Stimulated activated CD8-positive, alpha-beta memory T cell treated with anti-CD3 and anti-CD28 coated beads, Interleukin-7, amount 100 ng/mL, for 48 hours (primary cell): ENCODE results near the gene STH.

Experiments used
- DNase-seq, 2 donors: peaks; one replicate each; pipeline ENCODE4 v3.0.0-alpha.2; 2020; ENCODE audit warnings: low read depth in 1 of 2; ENCODE audit errors: extremely low read depth in 1 of 2

STH gene

DNA sequence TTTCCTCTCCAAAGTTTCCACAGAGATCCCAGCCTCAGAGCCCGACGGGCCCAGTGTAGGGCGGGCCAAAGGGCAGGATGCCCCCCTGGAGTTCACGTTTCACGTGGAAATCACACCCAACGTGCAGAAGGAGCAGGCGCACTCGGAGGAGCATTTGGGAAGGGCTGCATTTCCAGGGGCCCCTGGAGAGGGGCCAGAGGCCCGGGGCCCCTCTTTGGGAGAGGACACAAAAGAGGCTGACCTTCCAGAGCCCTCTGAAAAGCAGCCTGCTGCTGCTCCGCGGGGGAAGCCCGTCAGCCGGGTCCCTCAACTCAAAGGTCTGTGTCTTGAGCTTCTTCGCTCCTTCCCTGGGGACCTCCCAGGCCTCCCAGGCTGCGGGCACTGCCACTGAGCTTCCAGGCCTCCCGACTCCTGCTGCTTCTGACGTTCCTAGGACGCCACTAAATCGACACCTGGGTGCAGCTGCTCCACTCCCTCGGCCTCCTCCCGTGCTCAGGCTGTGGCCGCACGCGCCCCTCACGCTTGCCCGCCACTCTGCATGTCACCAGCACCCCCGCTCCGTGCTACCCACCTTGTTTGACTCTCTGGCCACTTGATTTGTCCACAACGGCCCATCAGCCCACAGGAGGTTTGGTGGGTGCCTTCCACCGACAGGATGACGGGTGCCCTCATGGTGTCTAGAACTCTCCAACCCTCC lies 15.3 kb upstream of the STH start:
- DNase-seq: no peak

DNA sequence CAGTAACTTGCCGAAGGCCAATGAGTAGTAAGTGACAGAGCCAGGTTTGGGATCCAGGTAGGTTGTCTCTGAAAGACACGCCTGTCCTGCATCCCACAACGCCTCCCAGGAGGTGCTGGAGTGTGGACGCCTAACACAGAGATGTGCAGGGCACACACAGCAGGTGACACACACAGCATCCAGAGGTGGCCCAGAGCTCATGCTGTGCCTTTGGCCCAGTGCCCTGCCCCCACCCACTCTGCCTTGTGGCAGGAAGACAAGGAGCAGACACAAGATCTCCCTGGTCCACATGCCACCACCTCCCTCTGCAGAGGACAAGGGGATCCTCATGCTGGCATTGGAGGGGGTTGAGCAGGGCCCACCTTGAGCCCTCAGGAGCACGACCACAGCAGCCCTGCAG lies 14.7 kb upstream of the STH start:
- DNase-seq: no peak

DNA sequence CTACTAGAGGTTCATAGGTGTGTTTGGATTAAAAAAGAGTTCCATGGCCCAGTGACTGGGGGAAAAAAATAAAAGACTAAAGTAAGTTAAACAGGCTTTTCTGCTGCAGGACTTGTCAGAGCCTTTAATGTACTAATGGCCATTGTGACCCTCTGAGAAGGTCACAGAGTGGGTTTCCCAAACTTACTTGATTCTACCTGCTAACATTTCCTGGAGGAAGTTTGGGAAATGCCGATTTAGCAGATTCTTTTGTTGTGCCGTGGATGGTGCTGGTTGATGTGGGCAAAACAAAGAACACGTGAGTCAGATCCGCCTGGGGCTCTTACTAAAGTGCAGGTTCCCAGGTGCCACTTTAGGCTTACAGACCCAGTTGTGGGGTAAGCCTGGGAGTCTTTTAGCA lies 13.6 kb upstream of the STH start:
- no peak for DNase-seq

DNA sequence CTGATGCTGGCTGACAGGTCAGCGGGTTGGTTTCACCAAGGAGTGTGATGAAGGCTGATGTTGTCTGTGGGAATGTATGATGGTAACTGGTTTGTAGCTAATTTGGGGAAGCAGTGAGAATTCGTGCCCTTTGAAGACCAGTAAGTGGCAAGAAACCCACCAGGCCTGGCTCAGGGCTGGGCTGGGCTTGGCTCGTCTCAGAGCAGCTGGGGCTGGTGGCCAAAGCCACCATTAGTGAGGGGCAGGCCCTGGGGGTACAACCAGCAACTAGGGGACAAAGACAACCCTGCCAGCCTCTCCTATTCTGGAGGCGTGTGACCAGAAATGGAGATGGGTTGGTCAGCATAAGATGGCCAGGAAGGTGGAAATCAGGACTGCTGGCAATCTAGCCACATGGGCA lies 13.0 kb upstream of the STH start:
- DNase-seq: no peak

DNA sequence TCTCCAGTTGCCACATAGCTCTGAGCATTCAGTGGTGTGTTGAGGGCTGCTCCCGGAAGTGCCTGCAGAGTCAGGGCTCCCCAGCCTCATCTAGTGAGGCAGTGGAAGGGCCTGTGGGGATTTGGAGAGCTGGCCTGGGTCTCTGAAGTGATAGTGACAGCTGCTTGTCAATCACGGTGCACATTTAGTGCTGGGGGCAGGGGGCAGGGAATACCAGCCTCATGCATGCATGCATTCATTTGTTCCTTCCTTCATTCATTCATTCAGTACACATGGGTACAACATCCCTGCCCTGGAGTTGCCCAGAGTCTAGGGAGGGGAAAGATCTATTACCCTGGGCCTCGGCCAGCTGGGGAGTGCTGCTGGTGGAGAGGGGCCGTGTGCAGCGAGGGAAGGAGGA lies 11.3 kb upstream of the STH start:
- no peak for DNase-seq

DNA sequence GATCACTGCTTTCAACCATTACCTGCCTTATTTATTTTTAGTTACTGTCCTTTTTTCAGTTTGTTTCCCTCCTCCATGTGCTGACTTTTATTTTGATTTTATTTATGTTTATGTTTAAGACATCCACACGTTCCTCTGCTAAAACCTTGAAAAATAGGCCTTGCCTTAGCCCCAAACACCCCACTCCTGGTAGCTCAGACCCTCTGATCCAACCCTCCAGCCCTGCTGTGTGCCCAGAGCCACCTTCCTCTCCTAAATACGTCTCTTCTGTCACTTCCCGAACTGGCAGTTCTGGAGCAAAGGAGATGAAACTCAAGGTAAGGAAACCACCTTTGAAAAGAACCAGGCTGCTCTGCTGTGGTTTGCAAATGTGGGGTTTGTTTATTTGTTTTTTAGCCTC lies 9.3 kb upstream of the STH start:
- DNase-seq: no peak

DNA sequence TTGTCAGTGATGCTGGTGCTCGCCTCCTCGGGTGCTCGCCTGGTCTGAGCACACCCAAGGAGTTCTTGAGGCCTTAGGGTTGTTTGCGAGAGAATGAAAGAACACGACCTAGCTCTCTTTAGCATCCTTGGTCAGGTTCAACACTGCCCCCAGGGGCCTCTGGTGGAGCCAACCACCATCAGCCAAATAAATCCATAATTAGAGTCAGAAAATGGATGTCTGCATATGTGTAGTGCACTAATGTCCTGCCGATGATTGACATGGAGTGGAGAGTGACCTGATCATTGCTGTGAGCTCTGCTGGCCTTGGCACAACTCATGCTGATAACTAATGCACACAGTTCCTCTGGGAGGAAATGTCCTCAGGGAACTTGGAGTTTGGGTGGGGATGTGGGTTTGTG lies 8.2 kb upstream of the STH start:
- DNase-seq: no peak

DNA sequence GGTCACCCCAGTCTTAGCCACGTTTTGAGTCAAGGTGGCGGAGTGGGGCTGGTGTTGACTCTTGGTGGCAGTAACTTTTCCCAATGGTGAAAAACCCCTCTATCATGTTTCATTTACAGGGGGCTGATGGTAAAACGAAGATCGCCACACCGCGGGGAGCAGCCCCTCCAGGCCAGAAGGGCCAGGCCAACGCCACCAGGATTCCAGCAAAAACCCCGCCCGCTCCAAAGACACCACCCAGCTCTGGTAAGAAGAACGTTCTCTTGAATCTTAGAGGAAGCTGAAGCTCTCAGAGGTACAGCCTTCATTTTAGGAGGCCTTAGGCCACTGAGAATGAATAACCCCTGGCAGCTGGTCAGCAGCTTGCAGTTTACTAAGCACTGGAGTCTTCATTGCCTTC lies 7.7 kb upstream of the STH start:
- DNase-seq: no peak

DNA sequence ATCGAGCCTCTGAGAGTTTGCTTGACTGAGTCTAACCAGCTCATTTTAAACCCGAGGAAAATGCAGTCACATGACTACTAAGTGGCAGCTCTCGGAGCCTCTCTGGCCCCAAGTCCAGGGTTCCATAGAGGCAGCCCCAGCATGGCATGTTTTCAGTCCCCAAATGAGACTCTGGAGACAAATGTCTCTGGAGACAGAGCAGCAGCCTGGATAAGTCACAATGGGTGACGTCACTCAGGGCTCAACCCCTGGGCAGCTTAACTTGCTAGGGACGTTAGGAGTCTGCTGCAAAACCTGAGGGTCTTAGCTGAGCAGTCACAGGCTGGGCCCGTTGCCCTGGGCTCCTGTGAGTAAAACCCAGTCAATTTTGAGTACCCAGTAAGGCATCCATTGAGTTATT lies 6.9 kb upstream of the STH start:
- no peak for DNase-seq

DNA sequence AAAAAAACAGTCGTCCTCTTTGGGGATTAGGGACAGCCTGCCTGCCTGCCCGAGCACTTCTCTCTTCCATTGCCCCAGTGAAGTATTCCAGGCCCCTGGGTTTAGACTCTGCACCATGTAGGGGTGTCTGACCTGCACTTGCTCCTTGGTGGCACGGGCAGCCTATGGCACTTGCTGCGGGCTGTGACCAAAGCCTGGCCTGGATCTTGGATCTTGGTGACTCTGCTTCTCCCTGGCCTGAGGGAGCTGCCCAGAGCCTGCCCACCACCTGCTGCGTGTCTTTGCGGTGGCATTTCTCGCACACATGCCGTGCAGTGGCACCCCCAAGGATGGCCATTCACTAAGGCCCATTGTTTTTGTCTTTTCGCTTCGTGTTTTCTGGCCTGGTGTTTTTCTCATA lies 6.1 kb upstream of the STH start:
- no peak for DNase-seq

DNA sequence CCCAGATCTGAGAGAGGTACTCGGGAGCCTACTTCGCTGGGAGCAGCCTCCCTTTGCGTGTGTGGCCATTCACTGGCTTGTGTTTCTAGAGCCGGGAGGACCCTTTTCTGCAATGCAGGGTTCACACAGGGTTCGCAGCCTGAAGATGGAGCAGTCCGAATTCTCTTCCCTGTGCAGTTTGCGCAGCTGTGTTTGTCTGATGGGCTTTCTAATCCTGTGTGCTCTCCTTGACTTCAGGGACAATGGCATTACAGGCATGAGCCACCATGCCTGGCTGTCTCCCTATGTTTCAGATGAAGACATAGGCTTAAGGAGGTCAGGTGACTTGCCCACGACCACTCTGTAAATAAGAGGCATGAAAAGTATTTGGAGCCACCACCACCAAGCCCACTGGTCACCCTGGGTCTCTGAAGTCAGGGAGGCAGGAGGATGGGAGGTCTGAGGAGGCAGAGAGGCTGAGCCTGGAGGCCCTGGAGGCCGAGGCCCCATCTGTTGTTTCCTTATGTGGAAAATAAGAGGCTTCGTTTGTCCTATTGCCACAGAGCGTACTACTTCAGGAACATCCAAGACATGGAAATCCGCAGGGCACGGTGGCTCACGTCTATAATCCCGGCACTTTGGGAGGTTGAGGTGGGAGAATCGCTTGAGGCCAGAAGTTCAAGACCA lies 5.0 kb upstream of the STH start:
- DNase-seq: no peak

DNA sequence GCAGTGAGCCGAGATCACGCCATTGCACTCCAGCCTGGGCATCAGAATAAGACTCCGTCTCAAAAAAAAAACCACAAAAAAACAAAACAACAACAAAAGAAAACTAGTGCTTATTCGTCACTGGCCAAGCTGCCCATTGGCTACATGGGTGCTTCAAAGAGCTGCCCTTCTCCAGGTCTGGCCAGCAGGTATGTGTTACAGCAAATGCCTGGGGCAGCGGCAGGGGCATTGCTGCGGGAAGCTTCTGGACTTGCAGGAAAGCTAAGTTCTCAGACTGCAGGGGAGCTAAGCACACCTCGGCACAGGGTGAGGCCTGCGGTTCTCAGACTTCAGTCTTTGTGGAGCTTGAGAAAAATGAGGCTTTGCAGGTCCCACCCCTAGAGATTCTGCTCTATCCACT lies 4.1 kb upstream of the STH start:
- DNase-seq: no peak

DNA sequence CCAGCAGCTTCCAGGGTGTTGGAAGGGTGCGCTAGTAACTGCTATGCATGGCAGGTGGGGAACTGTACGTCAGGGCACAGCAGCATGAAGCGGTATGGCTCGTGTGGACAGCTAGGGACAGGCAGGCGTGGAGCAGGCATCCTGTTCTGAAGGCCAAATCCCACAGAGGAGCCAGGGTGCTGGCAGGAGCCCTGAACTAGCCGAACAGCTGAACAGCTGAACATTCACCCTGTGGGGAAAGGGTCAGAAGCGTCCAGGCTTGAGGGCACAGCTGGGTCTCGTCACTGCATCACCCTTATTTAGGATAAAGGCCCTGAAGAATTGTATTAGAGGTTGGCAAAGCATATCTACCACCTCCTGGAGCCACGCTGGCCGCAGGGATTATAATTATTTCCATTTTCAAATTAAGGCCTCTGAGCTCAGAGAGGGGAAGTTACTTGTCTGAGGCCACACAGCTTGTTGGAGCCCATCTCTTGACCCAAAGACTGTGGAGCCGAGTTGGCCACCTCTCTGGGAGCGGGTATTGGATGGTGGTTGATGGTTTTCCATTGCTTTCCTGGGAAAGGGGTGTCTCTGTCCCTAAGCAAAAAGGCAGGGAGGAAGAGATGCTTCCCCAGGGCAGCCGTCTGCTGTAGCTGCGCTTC lies 3.3 kb upstream of the STH start:
- DNase-seq: no peak

DNA sequence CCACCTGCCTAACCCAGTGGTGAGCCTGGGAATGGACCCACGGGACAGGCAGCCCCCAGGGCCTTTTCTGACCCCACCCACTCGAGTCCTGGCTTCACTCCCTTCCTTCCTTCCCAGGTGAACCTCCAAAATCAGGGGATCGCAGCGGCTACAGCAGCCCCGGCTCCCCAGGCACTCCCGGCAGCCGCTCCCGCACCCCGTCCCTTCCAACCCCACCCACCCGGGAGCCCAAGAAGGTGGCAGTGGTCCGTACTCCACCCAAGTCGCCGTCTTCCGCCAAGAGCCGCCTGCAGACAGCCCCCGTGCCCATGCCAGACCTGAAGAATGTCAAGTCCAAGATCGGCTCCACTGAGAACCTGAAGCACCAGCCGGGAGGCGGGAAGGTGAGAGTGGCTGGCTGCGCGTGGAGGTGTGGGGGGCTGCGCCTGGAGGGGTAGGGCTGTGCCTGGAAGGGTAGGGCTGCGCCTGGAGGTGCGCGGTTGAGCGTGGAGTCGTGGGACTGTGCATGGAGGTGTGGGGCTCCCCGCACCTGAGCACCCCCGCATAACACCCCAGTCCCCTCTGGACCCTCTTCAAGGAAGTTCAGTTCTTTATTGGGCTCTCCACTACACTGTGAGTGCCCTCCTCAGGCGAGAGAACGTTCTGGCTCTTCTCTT lies 2.6 kb upstream of the STH start:
- no peak for DNase-seq

DNA sequence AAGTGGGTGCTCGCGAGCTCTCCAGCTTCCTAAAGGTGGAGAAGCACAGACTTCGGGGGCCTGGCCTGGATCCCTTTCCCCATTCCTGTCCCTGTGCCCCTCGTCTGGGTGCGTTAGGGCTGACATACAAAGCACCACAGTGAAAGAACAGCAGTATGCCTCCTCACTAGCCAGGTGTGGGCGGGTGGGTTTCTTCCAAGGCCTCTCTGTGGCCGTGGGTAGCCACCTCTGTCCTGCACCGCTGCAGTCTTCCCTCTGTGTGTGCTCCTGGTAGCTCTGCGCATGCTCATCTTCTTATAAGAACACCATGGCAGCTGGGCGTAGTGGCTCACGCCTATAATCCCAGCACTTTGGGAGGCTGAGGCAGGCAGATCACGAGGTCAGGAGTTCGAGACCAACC lies 1.9 kb upstream of the STH start:
- no peak for DNase-seq

DNA sequence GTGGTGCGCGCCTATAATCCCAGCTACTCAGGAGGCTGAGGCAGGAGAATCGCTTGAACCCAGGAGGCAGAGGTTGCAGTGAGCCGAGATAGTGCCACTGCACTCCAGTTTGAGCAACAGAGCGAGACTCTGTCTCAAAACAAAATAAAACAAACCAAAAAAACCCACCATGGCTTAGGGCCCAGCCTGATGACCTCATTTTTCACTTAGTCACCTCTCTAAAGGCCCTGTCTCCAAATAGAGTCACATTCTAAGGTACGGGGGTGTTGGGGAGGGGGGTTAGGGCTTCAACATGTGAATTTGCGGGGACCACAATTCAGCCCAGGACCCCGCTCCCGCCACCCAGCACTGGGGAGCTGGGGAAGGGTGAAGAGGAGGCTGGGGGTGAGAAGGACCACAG lies 1.4 kb upstream of the STH start:
- DNase-seq: no peak

DNA sequence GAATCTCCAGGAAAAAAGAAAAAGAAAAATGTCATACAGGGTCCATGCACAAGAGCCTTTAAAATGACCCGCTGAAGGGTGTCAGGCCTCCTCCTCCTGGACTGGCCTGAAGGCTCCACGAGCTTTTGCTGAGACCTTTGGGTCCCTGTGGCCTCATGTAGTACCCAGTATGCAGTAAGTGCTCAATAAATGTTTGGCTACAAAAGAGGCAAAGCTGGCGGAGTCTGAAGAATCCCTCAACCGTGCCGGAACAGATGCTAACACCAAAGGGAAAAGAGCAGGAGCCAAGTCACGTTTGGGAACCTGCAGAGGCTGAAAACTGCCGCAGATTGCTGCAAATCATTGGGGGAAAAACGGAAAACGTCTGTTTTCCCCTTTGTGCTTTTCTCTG lies 845 bp downstream of the STH start:
- DNase-seq: no peak

DNA sequence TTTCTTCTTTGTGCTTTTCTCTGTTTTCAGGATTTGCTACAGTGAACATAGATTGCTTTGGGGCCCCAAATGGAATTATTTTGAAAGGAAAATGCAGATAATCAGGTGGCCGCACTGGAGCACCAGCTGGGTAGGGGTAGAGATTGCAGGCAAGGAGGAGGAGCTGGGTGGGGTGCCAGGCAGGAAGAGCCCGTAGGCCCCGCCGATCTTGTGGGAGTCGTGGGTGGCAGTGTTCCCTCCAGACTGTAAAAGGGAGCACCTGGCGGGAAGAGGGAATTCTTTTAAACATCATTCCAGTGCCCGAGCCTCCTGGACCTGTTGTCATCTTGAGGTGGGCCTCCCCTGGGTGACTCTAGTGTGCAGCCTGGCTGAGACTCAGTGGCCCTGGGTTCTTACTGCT lies 1.2 kb downstream of the STH start:
- no peak for DNase-seq

DNA sequence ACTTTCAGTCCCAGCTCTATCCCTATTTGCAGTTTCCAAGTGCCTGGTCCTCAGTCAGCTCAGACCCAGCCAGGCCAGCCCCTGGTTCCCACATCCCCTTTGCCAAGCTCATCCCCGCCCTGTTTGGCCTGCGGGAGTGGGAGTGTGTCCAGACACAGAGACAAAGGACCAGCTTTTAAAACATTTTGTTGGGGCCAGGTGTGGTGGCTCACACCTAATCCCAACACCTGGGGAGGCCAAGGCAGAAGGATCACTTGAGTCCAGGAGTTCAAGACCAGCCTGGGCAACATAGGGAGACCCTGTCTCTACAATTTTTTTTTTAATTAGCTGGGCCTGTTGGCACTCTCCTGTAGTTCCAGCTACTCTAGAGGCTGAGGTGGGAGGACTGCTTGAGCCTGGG lies 1.7 kb downstream of the STH start:
- no peak for DNase-seq

DNA sequence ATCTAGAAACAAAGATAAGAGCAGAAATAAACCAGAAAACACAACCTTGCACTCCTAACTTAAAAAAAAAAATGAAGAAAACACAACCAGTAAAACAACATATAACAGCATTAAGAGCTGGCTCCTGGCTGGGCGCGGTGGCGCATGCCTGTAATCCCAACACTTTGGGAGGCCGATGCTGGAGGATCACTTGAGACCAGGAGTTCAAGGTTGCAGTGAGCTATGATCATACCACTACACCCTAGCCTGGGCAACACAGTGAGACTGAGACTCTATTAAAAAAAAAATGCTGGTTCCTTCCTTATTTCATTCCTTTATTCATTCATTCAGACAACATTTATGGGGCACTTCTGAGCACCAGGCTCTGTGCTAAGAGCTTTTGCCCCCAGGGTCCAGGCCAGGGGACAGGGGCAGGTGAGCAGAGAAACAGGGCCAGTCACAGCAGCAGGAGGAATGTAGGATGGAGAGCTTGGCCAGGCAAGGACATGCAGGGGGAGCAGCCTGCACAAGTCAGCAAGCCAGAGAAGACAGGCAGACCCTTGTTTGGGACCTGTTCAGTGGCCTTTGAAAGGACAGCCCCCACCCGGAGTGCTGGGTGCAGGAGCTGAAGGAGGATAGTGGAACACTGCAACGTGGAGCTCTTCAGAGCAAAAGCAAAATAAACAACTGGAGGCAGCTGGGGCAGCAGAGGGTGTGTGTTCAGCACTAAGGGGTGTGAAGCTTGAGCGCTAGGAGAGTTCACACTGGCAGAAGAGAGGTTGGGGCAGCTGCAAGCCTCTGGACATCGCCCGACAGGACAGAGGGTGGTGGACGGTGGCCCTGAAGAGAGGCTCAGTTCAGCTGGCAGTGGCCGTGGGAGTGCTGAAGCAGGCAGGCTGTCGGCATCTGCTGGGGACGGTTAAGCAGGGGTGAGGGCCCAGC lies 2.6 kb downstream of the STH start:
- no peak for DNase-seq
